OCI-LY7 (cell line): ENCODE results near the gene KPNA2.

Source experiments
- CTCF ChIP-seq: fragments of 200-600 bp; sonication (generic); conservative IDR thresholded peaks from 2 replicates; pipeline ENCODE4 v1.5.1; 2014; ENCODE audit warnings: mild to moderate bottlenecking, antibody characterized with exemption, low read length, moderate library complexity, mixed read lengths
- EZH2phosphoT487 ChIP-seq: fragments of 200-600 bp; sonication (generic); IDR thresholded peaks from 2 replicates; pipeline ENCODE4 v1.6.1; 2018; ENCODE audit warnings: low read depth, borderline replicate concordance, mild to moderate bottlenecking, mixed run types, antibody characterized with exemption, low read length, moderate library complexity, mixed read lengths

- no peak for TF ChIP-seq CTCF
- TF ChIP-seq EZH2phosphoT487 = no peak
These were observed 1.1 kb upstream of the KPNA2 start for GRCh38 chr17:68034452-68034776.
